ENCODE measurements around the gene MIS18BP1. TPM values are rescaled to one million over a fixed set of nuclear protein-coding genes. Genes with fewer than 3 reads are reported as not detected.

MIS18BP1 gene
- total and polyA plus RNA-seq, 10 of the 15 experiments (the other 5 are each of a cell fraction or from before 2014, with no cell fraction given): 16.9 to 88.9 (median 57.0) TPM

GRCh38 chr14:45204241-45204640 is 48.8 kb downstream of the MIS18BP1 start:
- no peak overlapping the region for H2AFZ ChIP-seq (ENCODE audit: control insufficient read depth, low read depth, low read length)
- no peaks in the 10 kb centered on the region for H4K20me1 ChIP-seq (ENCODE audit: control insufficient read depth, insufficient read depth)
- no peaks in the 10 kb centered on the region for H3K4me1 ChIP-seq (ENCODE audit: control insufficient read depth, insufficient read depth, low read length)
- ChIA-PET RAD21 (ENCODE audit: unreplicated experiment) (no interaction called here), CTCF (interaction anchor here (1.3 kb wide), 1 partner anchor 294 kb away, joined by 3 read pairs; no protein-coding TSS in a partner anchor), SMC1A (ENCODE audit: uncharacterized antibody, unreplicated experiment) (interaction anchor here (1.1 to 1.6 kb wide), 4 partner anchors 12 to 291 kb away, joined by 3 to 4 read pairs (median 3); no protein-coding TSS in a partner anchor), POLR2A (no interaction called here)
- no peak overlapping the region for H3K4me3 ChIP-seq
- TF ChIP-seq HSF1 (IDR thresholded peaks at IDR 0.05; ENCODE audit: low read depth, low read length) (no peak), LARP7 (IDR thresholded peaks at IDR 0.05) (no peak), FOS (IDR thresholded peaks at IDR 0.05; ENCODE audit: borderline replicate concordance, extremely low read depth, insufficient read length) (no peak), NR2F1 (conservative IDR thresholded peaks at IDR 0.05) (no peak), ATF7 (IDR thresholded peaks at IDR 0.05; ENCODE audit: low read depth) (no peak)
- TF ChIP-seq, protein P1, sequence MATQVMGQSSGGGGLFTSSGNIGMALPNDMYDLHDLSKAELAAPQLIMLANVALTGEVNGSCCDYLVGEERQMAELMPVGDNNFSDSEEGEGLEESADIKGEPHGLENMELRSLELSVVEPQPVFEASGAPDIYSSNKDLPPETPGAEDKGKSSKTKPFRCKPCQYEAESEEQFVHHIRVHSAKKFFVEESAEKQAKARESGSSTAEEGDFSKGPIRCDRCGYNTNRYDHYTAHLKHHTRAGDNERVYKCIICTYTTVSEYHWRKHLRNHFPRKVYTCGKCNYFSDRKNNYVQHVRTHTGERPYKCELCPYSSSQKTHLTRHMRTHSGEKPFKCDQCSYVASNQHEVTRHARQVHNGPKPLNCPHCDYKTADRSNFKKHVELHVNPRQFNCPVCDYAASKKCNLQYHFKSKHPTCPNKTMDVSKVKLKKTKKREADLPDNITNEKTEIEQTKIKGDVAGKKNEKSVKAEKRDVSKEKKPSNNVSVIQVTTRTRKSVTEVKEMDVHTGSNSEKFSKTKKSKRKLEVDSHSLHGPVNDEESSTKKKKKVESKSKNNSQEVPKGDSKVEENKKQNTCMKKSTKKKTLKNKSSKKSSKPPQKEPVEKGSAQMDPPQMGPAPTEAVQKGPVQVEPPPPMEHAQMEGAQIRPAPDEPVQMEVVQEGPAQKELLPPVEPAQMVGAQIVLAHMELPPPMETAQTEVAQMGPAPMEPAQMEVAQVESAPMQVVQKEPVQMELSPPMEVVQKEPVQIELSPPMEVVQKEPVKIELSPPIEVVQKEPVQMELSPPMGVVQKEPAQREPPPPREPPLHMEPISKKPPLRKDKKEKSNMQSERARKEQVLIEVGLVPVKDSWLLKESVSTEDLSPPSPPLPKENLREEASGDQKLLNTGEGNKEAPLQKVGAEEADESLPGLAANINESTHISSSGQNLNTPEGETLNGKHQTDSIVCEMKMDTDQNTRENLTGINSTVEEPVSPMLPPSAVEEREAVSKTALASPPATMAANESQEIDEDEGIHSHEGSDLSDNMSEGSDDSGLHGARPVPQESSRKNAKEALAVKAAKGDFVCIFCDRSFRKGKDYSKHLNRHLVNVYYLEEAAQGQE (IDR thresholded peaks at IDR 0.05; ENCODE audit: low read depth, low read length): no peak
- no TSS peak for BruUV-seq (replicated peaks)
- DNase-seq (ENCODE audit: low read depth, low spot score) (no peak), ATAC-seq (peak; percentile 30; the same call in 1 of the 3 replicates), FAIRE-seq (no peak)
- no peak overlapping the region for H3K4me2 ChIP-seq (ENCODE audit: control insufficient read depth, insufficient read depth)
- intact Hi-C loops (cut with micrococcal nuclease; ENCODE audit: unreplicated experiment): no loop called here
- H3K36me3 ChIP-seq (ENCODE audit: control insufficient read depth in 2 of 2, insufficient read depth in 2 of 2, low read length in 1 of 2): peaks cover 2 to 15% of the 10 kb centered on the region in 2 experiments
- no peaks in the 10 kb centered on the region for H3K79me2 ChIP-seq (ENCODE audit: control insufficient read depth, insufficient read depth, low read length)
- H3K27me3 ChIP-seq (replicated peaks in 1 of 2; ENCODE audit: control insufficient read depth in 2 of 2, insufficient read depth in 2 of 2, low read length in 1 of 2): no peaks in the 10 kb centered on the region
- no peak overlapping the region for H3K27ac ChIP-seq (ENCODE audit: control insufficient read depth, insufficient read depth)
- no peaks in the 10 kb centered on the region for H3K9me3 ChIP-seq (replicated peaks; ENCODE audit: control insufficient read depth, insufficient read depth, low read length)
- in situ Hi-C loops (cut with MboI): no loop called here
- no peak overlapping the region for H3K9ac ChIP-seq (ENCODE audit: control insufficient read depth, insufficient read depth, low read length)
